Measurements from ENCODE around the gene PM20D1.
"Not testable (repeated sequence)": the region's sequence is repeated elsewhere in the genome, so short reads cannot be mapped to it uniquely, and the experiment has no call there.

PM20D1 gene

GRCh38 chr1:205840146-205840923, 9.6 kb downstream of the PM20D1 start:
- no peak for DNase-seq (ENCODE audit: low spot score)

DNA sequence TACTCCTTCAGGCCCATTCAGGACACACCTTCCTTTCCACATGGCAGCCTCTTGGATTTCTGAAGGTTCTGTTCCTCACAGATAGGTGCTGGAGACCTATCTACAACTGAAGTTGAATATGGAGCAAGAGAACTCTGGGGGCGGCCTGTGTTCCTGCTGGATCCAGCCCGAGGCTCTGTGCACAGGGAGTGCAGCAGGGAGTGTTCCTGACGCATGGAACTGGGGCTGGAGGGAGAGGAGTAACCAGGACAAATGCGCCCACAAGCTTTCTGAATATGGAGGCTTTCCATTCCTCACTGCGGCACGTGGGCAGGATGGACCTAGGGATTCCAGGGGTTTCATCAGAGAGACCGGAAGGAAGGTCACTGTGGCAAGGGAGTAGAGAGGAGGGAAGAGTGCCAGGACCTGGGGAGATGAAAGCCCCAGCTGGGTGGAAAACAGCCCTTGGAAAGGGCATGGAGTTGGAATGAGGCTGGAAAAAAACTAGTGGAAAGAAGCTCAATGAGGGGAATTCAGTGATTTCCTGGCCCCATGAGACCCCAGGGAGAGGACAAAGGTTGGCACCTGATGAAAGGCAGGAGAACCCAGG, 12.5 kb downstream of the PM20D1 start:
- no peak for DNase-seq (ENCODE audit: low spot score)

- DNase-seq (ENCODE audit: low spot score) = no peak
Measured at GRCh38 chr1:205834751-205835150, 15.2 kb downstream of the PM20D1 start.

DNA sequence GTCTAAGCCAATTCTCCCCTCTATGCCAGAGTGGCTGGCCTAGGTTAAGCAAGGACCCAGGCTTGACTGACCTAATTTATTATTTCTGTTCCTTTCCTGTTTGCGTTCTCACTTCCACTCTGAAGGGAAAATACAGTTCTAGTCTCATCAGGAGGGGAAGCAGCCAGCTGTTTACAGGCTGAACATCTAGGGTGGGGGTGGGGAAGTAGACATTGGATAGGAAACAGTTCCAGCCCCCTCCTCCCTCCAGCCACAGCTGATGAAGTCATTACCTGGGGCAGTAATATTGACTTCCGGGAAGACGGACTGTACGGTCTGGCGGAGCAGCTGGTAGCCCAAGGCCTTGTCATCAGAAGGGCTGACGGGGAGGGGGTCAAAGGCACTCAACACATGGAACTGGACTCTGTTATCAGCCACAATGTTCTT, 17.6 kb downstream of the PM20D1 start:
- DNase-seq (ENCODE audit: low spot score) = peak; percentile 49

DNA sequence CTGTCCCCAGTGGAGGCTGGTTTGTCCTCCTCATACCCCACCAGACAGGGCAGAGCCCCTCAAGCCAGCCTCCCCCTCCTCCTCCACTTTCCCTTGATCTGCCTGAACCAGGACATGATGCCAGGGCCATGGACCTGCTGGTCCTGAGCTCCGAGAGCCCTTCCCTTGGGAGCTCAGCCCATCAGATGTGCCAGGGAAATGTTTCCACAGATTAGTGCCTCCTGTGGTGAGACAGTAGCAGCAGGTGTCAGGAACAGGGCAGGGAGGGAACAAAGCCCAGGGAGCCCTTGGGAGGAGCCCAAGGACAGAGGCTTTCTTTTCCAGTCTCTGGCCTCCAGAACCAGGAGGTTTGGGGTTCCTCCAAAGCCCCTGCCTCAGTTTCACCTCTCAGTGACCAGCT, 22.3 kb downstream of the PM20D1 start:
- DNase-seq (ENCODE audit: low spot score) = no peak

GRCh38 chr1:205826995-205827394, 22.9 kb downstream of the PM20D1 start:
- no peak for DNase-seq (ENCODE audit: low spot score)

- no peak for DNase-seq (ENCODE audit: low spot score)
Measured at GRCh38 chr1:205826016-205826806, 23.7 kb downstream of the PM20D1 start.

DNA sequence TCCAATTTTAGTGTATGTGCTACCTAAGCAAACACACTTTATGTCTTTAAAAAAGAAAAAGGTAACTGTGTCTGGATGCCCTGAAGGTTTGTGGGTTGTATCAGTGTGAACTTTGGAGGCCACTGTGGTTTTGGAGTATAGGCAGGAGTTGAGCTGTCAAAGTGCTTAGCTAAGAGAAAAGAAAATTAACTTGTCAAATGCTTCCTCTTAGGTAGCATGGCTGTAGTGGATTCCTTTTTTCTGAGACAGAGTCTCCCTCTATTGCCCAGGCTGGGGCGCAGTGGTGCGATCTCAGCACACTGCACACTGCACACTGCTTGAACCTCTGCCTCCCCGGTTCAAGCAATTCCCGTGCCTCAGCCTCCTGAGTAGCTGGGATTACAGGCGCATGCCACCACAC, 25.8 kb downstream of the PM20D1 start:
- DNase-seq (ENCODE audit: low spot score) = no peak

GRCh38 chr1:205823260-205823659, 26.7 kb downstream of the PM20D1 start:
- not testable (repeated sequence) for DNase-seq (ENCODE audit: low spot score)

- DNase-seq (ENCODE audit: low spot score) = no peak
Measured at GRCh38 chr1:205822397-205822796, 27.5 kb downstream of the PM20D1 start.

DNA sequence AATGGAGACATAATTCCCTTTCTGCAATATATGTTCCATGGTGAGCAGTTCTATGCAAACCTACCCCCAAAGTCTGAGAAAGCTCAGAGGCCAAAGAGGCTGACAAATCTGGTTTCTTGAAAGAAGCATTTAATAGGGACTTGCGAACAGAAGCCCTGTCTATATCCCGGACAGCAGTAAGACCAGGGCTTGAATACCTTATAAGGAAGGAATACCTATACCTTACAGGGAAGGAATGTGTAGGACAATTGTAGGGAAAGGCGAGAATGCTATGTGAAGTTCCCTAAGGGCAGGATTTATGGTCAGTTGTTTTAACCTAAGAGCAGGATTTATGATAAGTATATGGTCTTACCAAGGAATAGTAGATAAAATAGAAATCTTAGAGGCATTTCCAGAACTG, 31.9 kb downstream of the PM20D1 start:
- no peak for DNase-seq (ENCODE audit: low spot score)

DNA sequence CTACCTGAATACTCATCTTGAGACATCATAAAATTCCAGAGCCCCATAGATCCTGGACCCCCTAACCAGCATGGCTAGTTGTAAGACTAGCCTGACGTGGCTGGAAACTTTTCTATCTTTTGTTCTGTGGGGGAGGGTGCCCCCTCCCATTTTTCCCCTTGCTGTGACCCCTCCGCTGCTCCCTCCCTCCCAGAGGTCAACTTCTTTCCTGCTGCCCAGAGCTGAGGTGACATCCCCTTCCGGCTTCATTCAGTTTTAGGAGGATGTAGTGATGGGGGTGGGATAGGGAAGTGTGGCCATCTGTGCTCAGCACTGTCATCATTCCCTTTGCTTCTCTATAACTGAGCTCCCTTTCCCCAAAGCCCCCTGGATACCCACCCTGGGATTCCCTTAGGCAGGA, 32.6 kb downstream of the PM20D1 start:
- no peak for DNase-seq (ENCODE audit: low spot score)

- no peak for DNase-seq (ENCODE audit: low spot score)
Measured at GRCh38 chr1:205813755-205814058, 36.2 kb downstream of the PM20D1 start.

GRCh38 chr1:205812878-205813754, 36.8 kb downstream of the PM20D1 start, which contains the start of gene SLC41A1:
SLC41A1 (minus strand) TSS chr1:205813198; CDS start chr1:205810441, 2,757 bp downstream.
- DNase-seq (ENCODE audit: low spot score) = peak; percentile 93

GRCh38 chr1:205812271-205812877, 37.6 kb downstream of the PM20D1 start:
- DNase-seq (ENCODE audit: low spot score) = peak; percentile 51

DNA sequence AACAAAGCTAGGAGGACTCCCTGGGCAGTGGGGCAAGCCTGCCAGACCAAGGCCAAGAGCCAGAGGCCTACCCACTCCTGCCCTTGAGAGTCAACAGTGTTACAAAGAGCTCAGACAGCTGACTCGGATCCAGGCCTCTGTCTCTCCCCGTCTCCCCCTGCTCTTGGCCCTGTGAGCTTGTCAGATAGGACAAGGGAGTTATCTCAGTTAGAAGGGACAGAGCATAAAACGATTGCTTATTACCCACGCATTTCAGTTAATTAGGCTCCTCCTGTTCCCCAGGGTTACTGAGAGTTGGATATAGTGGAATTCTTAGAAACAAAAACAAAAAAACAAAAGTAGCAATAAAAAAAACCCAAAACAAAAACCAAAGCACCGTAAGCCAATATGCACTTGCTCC, 38.3 kb downstream of the PM20D1 start:
- DNase-seq (ENCODE audit: low spot score) = peak; percentile 92

DNA sequence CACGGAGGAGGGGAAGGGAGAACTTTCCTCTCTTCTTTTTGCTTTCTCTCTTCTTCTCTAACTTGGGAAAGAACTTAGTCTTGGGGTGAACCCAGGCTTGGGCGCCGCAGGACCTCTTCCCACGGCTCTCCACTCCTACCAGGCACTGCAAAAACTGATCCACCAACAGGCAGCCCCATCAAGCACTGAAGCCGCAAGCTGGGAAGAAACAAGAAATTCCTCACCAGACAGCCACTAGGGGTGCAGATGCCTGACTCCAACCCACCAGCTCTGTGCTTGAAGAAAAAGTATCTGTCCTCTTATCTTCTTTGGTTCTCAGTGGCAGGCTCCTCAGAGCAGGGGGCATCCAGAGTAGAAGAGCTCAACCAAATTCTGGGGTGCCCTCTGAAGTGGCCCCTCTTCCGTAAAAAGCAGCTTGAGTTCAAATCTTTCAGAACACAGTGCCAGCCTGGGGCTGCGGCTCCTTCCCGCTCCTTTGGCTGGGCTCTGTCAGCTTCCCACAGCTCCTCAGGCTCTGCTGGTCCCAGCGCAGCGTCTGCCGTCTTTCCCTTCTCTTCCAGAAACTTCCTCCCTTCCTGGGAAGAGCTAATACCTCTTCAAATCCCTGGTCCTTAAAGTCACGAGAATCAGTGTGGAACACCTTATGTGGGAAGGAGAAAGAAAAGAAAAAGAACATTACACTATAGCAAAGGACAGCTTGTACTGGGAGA, 39.3 kb downstream of the PM20D1 start:
- no peak for DNase-seq (ENCODE audit: low spot score)

- DNase-seq (ENCODE audit: low spot score) = no peak
Measured at GRCh38 chr1:205809942-205810345, 40.0 kb downstream of the PM20D1 start.

GRCh38 chr1:205809469-205809868, 40.5 kb downstream of the PM20D1 start:
- no peak for DNase-seq (ENCODE audit: low spot score)

GRCh38 chr1:205805082-205805711, 44.7 kb downstream of the PM20D1 start:
- no peak for DNase-seq (ENCODE audit: low spot score)

All from pons (tissue), 1 donor.